Globus pallidus (tissue), 1 donor: ENCODE data around the gene GRK5.
A peak's percentile ranks its signal among the peaks of the same experiment; 100 is the strongest.

Source experiments
- DNase-seq: peaks from one replicate; pipeline ENCODE4 v3.0.0-alpha.2; 2015; ENCODE audit warnings: low spot score

The GRK5 gene

DNA sequence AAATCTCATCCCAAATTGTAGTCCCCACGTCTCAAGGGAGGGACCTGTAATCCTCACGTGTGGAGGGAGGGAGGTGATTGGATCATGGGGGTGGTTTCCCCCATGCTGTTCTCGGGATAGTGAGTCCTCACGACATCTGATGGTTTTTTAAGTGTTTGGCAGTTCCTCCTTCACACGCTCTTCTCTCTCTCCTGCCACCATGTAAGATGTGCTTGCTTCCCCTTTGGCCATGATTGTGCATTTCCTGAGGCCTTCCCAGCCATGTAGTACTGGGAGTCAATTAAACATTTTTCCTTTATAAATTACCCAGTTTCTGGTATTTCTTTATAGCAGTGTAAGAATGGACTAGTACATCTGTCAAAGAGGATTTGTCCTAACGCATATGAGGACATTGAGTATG, 275.6 kb downstream of the GRK5 start:
- no peak for DNase-seq

DNA sequence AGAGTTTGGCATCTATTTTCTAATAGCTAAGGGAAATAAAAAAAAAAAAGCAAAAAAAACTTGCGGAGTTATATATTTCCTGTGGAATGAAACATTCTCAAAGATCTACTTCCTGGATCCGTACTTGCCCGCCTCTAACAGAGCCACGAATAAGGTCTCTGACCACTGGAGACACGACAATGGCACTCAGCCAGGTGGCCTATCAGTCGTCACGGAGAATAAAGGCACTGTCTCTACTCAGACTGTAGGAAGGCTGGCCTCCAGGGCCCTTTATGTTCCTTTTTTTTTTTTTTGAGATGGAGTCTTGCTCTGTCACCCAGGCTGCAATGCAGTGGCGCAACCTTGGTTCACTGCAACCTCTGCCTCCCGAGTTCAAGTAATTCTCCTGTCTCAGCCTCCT, 276.5 kb downstream of the GRK5 start:
- no peak for DNase-seq

DNA sequence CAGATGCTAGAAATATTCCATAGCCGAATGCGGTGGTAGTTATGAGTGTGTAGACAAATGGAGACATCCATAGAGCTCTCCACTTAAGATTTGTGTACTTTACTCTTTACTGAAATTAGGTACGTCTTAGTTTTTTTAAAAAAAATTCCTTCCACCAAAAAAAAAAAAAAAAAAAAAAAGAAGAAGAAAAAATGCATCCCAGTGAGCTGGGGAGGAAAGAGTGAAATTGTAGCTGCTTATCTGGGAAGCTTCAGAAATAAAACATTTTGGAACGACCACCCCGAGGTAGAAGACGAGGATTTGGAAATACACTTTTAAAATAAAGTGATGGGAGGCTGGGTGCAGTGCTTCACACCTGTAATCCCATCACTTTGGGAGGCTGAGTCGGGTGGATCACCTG, 281.3 kb downstream of the GRK5 start:
- no peak for DNase-seq

DNA sequence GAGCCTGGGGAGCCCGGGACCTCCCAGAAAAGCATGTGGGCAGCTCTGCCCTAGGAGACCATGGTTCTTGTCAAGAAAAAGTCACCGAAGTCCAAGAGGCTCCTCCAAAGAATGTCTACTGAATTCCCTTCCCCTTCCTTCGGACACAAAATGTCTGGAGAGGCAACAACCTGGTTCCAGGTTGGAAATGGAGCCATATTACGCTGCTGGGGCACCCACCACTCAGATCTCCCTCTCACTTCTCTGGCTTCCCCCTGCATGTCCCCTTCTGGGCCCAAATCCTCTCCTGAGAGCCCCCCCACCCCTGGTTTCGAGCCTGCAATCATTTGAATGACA, 282.6 kb downstream of the GRK5 start:
- DNase-seq = no peak

DNA sequence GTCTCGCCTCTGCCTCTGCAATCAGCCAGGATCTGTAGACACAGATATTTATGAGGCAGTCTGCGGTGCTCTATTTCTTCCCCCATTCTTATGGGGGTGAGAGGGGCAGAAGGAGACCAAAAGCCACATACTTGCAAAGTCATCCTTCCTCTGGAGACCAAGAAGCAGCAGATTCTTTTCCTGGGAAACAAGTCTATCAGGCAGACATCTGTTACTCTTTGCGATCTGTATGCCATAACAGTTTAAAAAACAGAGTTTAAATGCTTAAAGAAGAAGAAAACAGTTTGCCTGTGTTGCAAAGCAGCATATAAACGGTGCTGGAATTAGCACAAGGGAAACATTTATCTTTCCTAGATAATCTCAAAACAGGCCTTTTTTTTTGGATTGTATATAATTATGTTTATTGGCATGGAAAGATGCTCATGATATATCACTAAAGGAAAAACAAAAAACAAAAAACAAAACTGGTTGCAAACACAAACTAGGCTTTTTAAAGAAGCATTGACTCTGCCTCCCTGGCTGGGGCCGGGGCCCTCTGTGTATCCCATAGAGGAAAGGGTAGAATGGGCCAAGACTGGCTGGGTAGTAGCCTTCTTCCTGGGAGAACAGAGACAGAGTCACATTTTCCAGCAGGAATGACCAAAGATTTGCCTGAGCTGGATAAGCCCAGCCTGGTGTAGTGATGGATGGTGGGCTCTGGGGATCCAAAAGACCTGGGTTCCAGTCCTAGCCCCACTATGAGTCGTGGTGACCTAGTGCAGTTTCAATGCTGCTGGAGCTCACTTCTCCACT, 284.8 kb downstream of the GRK5 start:
- no peak for DNase-seq

DNA sequence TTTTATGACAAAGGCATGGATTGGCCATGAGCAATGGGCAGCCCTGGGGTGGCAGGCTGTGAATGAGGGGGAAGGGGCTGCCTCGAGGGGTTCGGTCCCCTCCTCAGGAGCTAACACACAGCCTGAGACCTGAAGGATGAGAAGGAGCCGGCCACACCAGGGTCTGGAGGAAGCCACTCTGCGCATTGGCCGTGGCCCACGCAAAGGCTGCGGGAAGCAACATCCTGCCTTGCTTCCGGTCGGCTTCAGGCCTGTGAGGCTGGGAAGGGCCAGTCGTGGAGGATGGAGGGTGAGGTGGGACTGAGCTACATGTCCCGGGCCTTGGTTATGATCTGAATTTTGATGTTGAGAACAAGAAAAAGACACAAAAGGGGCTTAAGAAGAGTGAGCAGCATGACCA, 285.8 kb downstream of the GRK5 start:
- no peak for DNase-seq

DNA sequence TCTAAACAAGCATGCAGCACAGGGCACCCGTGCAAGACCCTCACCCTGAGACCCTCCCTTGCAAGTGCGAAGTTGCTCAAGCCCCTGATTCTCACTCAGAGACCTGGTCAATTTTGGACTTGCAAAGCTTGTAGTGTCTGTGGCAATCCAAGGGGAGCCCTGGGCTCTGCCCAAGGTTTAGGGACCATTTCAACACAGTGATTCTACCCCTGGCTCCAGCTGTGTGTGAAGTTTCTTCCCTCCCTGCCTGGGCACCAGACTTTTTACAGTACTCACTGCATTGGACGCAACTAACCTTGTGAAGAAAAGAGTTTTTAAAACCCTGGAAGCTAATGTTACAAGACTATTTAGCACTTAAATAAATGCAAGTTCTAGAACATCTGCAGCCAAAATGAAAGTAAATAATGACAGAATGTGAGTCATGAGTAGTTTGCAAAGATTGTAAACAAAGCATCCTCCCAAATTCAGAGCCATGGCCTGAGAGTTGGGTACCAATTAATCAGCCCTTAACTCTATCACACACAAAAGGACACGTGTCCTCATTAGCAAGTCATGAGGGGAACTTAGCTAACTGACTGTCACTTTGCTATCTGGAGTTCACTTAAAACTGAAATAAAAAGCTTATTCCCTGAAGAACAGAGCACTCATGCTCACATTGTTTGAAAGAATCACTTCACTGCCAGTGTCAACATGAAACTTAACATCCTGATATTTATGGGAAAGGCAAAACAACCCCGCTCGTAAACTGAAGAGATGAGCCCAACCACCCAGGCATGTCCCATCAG, 287.1 kb downstream of the GRK5 start:
- DNase-seq = no peak

DNA sequence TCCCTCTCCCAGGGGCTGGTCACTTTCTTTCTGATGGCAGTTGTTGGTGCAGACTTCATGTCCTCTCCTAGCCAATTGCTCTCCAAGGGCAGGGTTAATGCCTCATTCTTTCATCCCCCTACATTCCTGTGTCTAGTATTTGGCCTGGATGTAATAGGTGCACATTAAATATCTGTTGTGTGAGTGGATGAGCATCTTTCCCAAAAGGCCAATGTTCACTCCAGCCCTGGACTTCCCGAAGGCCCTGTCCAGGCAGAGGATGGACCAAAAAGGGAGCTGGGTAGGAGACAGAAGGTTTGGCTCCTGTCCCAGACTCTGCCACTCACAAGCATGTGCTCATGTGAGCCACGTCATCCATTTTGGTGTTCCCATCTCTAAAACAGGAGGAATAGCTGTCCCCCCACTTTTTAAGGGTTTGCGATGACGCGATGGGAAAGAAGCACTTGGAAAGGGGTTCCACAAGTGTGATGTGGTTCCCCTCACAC, 287.7 kb downstream of the GRK5 start:
- no peak for DNase-seq

DNA sequence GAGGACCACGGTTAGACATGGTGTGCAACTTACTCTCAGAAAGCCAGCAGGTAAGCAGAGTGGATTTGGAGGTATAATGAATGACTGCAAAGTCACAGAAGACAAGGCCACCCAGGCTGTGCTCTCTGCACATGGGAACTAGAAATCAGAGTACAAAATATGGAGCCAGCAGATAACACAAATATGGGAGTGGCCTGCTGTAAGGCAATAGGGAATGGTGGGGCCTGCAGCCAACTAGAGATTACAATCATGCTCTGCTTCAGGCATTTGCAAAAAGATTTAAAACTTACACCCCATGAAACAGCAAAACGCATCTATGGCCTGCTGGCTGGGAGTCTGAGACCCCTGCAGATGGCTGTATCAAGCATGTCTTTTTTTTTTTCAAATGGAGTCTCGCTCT, 288.2 kb downstream of the GRK5 start:
- DNase-seq = no peak

DNA sequence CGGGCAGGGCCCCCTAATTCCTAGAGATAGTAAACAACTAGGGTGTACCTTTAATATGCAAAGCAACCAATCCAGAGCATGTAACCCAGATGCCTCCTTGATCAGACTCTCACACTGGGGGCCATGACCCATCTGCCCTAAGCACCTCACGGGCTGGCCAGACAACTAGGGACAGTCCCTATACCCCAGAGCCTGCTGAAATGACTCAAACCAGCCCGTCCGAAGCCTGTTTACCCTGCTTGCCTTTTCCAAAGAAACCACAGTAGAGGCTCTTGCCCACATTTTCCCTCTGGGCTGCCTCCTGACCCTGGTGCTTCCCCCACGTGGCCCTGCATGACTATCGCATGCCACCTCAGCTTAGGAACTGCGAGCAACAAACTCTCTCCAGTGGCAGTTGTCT, 288.9 kb downstream of the GRK5 start:
- DNase-seq = peak; percentile 13

DNA sequence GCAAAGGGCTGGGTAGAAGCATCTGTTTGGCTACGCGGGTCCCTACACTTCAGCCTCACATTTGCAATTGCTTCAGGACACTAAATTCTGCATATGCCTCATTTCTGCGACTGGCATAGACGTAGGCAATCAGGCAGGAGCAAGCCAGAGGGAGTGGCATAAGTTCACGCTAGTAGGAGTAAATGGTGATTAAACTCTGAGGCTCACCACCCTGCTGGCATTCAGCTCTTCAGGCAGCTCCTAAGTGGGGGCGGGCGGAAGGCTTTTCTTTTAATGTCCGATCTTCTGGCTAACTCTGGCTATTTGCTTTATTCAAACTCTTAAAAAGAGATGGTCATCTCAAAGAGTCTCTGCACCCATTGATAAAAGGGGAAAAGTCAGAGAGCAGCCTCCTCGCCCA, 289.9 kb downstream of the GRK5 start:
- no peak for DNase-seq

DNA sequence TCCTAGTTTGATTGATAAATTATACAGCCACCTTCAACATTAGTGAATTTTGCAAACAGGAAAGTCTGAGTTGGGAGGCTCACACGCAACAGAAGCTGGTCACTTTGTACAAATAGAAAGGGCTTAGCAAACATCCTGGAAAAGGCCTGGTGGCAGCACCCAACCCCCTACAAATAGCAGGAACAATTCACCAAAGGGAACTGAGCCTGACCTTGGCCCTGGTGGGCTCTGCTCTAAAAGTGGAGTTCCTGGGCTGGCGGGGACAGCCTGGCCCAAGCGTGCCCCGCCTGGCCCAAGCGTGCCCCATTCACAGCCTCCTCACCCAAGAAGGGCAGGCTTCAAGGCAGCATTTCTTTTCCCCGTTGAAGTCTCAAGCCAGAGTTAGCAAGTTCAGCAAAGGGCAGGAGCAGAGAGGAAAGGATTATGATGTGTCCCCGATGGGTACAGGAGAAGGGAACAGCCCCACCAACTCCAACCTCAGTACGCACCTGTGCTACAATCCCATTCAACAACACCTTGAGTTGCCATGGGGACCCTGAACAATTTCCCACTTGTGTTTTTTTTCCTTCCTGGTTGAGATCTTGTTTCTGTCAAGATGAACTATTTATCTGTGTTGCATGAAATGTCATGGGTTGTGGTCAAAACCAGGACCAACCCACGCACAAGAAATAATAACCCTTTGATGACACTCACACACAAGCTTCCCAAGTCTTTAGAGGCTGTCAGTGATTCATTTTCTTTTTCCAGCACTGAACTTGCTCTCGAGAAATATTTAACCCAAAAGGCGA, 291.7 kb downstream of the GRK5 start:
- DNase-seq = no peak

DNA sequence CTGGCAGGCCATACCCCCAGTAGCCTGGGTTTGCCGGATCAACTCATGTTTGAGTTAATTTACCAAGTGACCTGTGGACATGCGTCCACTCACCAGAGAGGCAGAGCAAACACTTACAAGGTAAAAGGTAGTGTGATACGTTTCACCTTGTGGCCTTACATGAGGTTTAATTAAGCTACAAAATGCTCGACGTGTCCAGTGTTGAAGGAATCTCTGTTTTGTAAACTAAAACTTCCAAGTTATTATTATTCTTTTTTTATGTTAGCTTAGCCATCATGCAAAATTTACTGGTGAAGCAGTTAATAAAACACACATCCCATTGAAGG, 292.3 kb downstream of the GRK5 start:
- DNase-seq = no peak

DNA sequence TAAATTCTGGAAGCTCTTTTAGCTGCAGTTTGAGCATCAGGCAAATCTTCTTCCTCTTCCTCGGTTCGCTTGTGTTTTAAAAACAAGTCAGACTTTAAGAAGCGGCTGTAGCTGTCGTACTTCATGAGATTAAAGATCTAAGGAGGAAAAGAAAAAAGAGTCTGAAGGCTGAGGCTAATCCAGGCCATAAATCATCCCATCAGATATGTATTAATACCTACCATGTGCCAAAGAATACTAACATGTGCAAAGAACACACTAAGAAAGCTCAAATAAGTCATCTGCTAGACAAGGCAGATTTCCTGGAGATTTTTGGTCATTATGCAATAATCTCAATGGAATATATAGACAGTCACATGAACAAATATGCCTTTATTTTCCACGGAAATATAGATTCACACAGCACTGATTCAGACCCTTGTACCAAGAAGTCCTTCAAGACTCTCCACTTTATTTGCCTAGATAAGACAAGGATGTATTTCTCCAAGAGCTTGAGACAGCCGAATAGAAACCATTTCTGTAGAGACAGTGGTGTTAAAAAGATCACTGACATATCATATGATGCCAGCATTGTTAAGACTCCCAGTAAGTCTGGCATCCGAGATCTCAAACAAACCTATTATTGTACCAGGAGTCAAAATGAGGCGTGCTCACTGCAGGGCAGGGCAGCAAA, 292.9 kb downstream of the GRK5 start:
- no peak for DNase-seq

DNA sequence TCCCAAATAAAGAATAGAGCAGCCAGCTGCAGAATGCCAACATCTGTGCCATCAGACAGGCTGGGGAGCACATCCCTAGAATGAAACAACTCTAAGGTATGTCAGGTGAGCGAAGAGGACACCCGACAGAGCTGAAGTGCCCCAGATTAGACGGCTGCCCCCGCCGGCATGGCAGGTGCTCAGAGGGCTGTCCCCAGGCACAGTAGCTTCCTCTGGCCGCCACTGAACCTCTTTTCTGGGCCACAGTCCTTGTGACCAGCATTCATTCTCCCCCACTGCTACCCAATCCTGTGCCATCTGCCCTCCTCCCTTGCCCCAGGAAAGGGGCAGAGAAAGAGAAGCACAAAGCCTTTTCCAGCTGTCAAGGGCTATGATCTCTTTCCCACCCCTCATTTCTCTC, 293.4 kb downstream of the GRK5 start:
- no peak for DNase-seq

DNA sequence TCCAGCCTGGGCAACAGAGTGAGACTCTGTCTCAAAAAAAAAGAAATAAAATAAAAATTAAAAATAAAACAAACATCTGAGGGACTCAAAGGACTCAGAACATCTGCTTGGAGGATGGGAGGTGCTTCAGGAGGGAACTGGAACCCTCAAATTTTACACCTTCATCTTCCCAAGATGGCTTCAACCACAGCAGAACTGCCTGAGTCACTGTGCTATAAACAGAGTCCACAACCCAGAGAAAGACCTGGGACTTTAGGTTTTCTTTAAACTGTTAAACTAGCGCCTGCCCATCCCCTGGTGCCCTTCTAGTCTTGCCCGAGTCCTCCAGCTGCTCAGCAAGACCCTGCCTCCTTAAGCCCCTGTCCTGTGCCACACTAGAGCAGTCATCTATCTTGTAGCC, 294.3 kb downstream of the GRK5 start:
- DNase-seq = no peak

DNA sequence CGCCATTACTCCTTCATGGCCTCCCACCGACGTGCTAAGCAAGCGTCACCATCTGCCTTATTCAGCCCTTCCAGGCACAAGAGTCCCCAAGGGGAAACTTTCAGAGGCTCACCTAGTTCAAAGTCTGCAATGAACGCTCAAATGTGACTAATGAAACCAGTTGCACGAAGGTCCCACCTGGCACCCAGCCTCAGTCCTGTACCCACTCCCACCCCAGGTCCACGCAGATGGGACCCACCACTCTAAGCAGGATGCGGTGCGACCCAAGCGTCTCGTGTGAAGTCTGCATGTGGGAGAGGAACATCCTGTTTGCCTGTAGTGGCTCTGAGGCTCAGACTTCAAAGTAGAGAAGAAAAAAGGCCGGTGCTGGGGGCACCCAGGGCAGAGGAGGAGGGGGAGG, 294.8 kb downstream of the GRK5 start:
- no peak for DNase-seq

DNA sequence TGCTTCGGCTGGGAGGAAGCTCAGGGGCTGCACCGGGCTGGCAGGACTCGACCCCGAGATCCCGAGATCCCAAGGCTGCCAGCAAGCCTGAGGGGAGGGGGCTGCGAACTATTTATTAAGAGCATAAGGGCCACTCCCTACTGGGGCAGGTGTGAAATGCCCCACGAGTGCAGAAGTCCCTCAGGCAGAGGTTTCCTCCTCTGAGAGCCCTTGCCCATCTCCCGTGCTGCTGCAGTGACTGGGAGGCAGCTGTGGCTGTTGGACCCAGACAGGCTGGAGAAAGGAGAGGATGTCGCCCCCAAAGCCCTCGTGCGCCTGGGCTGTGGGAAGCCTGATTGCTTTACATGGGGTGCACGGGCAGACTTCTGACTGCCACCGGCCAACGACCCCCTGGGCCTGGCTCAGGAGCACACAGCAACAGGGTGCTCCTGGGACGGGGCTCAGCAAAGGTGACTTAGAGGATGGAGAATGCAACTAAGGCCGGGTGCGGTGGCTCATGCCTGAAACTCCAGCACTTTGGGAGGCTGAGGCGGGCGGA, 295.3 kb downstream of the GRK5 start:
- no peak for DNase-seq

DNA sequence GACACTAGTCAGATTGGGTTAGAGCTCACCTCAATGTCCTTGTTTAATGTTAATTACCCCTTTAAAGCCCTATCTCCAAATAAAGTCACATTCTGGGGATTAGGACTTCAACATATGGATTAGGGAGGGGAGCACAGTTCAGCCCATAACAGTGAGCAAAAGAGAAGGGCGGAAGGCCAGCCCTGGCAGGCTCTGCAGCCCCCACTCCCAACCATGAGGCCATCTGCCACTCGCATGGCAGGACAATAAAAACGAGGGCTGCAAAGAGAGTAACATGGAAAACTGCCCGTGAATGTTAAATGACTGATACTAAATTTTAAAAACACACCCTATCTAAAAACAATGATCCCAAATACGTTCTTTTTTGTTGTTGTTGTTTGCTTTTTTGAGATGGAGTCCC, 296.4 kb downstream of the GRK5 start:
- no peak for DNase-seq

DNA sequence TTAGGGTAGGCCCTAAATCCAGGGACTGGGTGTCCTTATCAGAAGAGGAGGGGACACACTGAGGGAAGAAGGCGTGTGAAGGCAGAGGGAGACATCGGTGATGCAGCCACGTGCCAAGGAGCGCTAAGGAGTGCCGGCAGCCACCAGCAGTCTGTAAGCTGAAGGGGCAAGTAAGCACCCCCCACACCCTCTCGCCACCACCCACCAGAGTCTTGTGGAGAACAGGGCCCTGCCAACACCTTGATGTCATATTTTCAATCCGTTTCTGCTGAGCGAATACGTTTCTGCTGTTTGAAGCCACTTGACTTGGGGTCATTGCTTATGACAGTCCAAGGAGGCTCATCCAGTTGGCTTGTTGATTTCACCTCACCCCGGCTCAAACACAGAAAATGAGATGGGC, 297.3 kb downstream of the GRK5 start:
- no peak for DNase-seq

DNA sequence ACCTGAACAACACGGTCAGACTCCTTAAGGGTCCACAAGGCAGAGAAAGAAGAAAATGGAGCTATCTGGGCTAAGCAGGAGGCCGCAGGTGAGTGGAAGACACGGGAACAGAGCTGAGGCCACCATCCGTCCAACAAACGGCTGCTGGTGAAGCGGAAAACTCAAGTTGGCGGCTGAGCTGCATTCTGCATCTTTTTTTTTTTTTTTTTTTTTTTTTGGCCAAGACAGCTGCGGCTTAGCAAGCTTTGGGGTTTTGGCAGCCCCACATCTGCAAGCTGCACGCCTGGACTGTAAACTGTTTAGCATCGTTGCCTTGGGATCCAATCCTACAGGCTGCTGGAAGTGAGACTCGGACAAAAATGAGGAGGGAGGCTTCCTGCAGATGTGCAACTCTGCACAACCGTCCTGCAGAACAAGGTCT, 297.8 kb downstream of the GRK5 start:
- DNase-seq = no peak
